Parathyroid adenoma (tissue), 2 donors: ENCODE data around the gene LCK.

Experiments used
- H2AFZ ChIP-seq: fragments of 300-600 bp; sonication (generic); one replicate; pipeline ENCODE4 v1.7.0; 2017; ENCODE audit warnings: antibody characterized with exemption, mild to moderate bottlenecking
- H3K27ac ChIP-seq: fragments of 300-600 bp; sonication (generic); one replicate; pipeline ENCODE4 v1.7.0; 2017
- H3K27me3 ChIP-seq: fragments of 300-600 bp; sonication (generic); one replicate; pipeline ENCODE4 v1.7.0; 2017; ENCODE audit warnings: low read length; ENCODE audit not compliant: control insufficient read depth, insufficient read depth
- H3K36me3 ChIP-seq: fragments of 300-600 bp; sonication (generic); one replicate; pipeline ENCODE4 v1.7.0; 2017; ENCODE audit warnings: low read length; ENCODE audit not compliant: control insufficient read depth, insufficient read depth
- H3K4me1 ChIP-seq: fragments of 300-600 bp; sonication (generic); one replicate; pipeline ENCODE4 v1.7.0; 2017; ENCODE audit warnings: control low read depth
- H3K4me2 ChIP-seq: fragments of 300-600 bp; sonication (generic); one replicate; pipeline ENCODE4 v1.7.0; 2017; ENCODE audit warnings: low read length
- H3K4me3 ChIP-seq: fragments of 300-600 bp; sonication (generic); one replicate; pipeline ENCODE4 v1.7.0; 2017; ENCODE audit warnings: low read depth, low read length
- H3K79me2 ChIP-seq: fragments of 300-600 bp; sonication (generic); one replicate; pipeline ENCODE4 v1.7.0; 2017; ENCODE audit warnings: control low read depth
- H3K9ac ChIP-seq: fragments of 300-600 bp; sonication (generic); one replicate; pipeline ENCODE4 v1.7.0; 2017; ENCODE audit warnings: mild to moderate bottlenecking
- H3K9me3 ChIP-seq: fragments of 300-600 bp; sonication (generic); one replicate; pipeline ENCODE4 v1.7.0; 2017; ENCODE audit warnings: low read length; ENCODE audit not compliant: control insufficient read depth
- CTCF ChIP-seq: fragments of 300-600 bp; sonication (generic); IDR thresholded peaks from one replicate; pipeline ENCODE4 v1.7.0; 2017; ENCODE audit warnings: antibody characterized with exemption, mild to moderate bottlenecking
- donor health status: primary hyperparathyroidism.

The LCK gene

GRCh38 chr1:32247983-32248889 lies 2.8 kb upstream of the LCK start:
- H3K4me2 ChIP-seq: peak overlapping the region; percentile 38
- peak overlapping the region; percentile 5 for H3K4me3 ChIP-seq
- no peaks in the 10 kb centered on the region for H3K36me3 ChIP-seq
- no peak overlapping the region for H3K9ac ChIP-seq
- peaks cover 2% of the 10 kb centered on the region for H3K4me1 ChIP-seq
- no peaks in the 10 kb centered on the region for H3K79me2 ChIP-seq
- H3K27ac ChIP-seq: peak overlapping the region; percentile 60
- peak overlapping the region; percentile 64 for H2AFZ ChIP-seq
- no peaks in the 10 kb centered on the region for H3K9me3 ChIP-seq
- H3K27me3 ChIP-seq: no peaks in the 10 kb centered on the region
- TF ChIP-seq CTCF: peak; percentile 70

- Histone ChIP-seq H2AFZ (no peak overlapping the region), H3K4me1 (peaks cover 2% of the 10 kb centered on the region), H3K9ac (no peak overlapping the region), H3K4me3 (no peak overlapping the region), H3K36me3 (no peaks in the 10 kb centered on the region), H3K9me3 (no peaks in the 10 kb centered on the region), H3K27me3 (no peaks in the 10 kb centered on the region), H3K79me2 (no peaks in the 10 kb centered on the region), H3K27ac (peak overlapping the region; percentile 62), H3K4me2 (no peak overlapping the region)
- TF ChIP-seq CTCF: no peak
Measured at GRCh38 chr1:32249831-32250525, 1.1 kb upstream of the LCK start.

- no peak overlapping the region for H3K27ac ChIP-seq
Measured at GRCh38 chr1:32255072-32256071, 4.3 kb downstream of the LCK start.

More at GRCh38 chr1:32255072-32256071, 4.3 kb downstream of the LCK start:
- Histone ChIP-seq H3K4me3 (no peak overlapping the region), H3K79me2 (no peaks in the 10 kb centered on the region), H3K4me2 (no peak overlapping the region), H3K9ac (no peak overlapping the region), H2AFZ (no peak overlapping the region), H3K9me3 (no peaks in the 10 kb centered on the region), H3K27me3 (no peaks in the 10 kb centered on the region), H3K36me3 (no peaks in the 10 kb centered on the region), H3K4me1 (no peaks in the 10 kb centered on the region)
- TF ChIP-seq CTCF: no peak
